Fibroblast of skin of back (primary cell): ENCODE results near the gene OSBPL10.

Source experiments
- DNase-seq: peaks from one replicate; pipeline ENCODE4 v3.0.0-alpha.2; 2013

The OSBPL10 gene

DNA sequence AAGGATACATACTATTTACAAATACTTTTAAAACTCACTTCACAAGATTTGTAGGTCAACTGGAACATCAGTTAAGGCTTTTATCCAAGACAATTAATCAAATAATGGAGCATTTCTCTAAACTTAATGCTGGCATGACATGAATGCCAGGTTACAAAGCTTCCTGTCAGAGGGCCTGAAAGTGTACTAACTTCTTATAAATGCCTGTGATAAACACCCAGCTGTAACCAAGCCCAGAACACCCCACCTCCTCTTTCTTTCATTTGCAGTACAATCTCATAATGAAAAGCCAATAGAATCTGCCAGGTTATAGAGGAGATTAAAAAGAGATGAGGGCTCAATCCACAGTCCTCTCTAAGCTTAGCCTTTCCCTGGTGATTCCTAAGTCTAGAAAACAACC is 214.4 kb downstream of the OSBPL10 start:
- DNase-seq, result no peak

DNA sequence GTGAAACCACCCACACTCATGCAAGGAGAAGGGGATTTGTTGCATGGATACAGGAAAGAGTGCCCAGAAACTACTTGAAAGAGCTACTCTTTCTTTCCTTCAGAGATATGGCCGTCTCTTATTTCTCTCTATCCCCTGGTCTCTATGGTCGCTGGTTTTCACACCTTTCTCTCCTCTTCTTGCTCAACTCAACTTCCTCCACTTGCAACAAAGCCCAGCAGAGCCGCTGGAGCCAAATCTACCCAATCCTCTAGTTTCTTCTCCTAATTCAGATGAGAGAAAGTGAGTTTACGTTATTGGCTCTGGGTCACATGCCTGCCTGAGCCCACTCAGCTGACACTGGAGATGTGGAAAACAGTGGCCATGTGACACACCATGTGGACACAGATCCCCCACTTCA is 215.2 kb downstream of the OSBPL10 start:
- no peak for DNase-seq

DNA sequence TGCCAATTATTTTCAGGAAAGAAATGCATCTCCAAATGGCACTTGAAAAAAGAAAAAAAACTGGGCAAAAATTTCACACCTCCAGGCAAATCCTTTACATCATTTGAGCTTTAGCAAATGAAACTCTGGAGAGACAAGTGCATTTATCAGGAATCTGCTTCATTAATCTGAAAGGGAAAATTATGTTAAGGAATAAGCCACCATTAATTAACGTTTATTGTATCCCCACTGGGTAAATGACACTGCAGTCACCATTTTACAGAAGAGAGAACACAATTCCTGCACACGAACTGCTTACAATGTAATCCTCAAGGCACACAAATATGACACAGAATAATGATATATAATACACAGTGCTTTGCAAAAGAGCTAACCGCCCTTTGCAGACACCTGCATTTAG is 217.3 kb downstream of the OSBPL10 start:
- DNase-seq, result no peak

DNA sequence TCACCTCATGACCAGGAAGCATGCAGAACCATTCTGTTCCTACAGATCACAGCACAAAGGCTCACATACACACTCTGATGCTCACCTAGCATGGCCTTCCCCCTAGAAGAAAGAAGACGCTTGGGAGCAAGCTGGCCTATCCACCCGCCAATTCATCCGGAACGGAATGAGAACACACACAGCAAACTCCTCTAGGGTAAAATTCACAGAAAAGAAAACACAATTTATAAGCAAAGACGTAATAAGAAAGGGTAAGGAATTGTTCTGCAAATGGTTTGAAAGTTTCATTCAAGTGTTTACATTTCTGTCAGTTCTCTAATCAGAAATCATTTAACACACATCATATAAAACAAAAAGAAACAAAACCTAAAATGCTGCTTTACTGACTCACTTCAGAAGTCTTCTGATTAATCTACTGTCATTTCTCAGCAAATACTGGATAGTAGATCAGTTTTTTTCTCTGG is 218.1 kb downstream of the OSBPL10 start:
- no peak for DNase-seq

DNA sequence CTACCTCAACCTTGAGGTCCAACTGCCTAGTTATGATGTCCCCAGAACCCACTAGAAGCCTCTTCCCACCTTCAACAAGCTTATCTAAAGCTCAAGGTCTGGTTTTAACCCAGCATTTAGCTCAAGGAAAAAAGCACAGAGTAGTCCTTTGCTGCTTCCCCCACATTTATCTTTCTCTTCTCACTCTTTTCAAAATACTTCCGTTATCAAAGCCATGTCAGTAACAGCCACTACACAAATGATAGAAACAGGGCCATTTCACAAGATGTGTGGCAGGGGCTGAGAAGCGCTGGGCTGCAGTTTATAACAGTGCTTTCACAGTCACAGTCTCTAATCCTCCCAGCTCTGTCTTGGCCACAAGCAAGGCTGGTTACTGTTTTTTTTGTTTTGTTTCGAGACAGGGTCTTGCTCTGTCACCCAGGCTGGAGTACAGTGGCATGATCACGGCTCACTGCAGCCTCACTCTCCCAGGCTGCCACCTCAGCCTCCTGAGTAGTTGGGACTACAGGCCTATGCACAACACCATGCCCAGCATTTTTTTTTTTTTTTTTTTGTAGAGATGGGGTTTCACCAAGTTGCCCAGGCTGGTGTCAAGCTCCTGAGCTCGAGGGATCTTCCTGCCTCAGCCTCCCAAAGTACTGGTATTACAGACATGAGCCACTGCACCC is 218.8 kb downstream of the OSBPL10 start:
- DNase-seq, result no peak

DNA sequence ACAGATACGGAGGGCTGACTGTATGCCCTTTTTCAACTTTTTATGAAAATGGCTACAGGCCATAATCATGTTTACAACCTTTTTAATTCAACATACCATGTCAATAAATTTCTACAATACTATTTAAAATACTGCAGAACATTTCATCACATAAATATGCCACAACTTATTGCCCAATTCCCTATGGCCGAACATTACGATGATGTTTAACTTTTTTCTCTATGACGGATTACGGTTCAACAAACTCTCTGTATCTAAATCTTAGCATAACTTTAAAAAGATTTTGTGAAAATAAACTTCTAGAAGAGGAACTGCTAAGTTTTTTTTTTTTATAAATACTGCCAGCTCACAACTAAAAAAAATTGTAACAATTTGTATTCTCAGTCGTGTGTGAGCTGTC is 220.4 kb downstream of the OSBPL10 start:
- no peak for DNase-seq

DNA sequence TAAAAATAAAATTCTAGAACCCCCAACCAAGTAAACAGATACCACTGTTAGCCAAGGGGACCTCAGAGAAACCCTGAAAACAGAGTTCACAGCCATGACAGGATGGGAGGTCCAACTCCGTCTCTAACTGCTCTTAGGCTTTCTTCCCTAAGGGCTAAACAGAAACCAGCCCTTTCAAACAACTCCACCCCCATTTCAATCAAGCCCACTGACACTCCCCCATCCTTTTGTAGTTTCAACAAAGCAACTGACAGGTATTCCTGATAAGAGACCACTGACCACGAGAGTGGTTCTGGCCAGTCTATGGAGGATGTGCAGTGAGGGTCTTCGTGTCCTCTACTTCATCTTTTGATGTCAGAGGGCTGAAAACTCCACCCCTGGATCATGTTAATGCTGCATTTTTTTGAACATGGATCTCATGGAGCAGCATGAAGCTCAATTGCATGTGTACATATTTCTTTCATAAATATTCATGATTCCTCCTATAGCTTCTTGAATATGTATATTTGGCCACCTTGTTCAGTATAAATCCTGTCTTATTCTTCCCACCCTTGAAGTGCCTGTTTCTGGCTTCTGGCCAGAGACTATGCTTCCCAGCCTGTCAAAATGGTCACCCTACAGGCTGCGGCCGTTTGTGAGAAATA is 222.6 kb downstream of the OSBPL10 start:
- DNase-seq, result no peak

DNA sequence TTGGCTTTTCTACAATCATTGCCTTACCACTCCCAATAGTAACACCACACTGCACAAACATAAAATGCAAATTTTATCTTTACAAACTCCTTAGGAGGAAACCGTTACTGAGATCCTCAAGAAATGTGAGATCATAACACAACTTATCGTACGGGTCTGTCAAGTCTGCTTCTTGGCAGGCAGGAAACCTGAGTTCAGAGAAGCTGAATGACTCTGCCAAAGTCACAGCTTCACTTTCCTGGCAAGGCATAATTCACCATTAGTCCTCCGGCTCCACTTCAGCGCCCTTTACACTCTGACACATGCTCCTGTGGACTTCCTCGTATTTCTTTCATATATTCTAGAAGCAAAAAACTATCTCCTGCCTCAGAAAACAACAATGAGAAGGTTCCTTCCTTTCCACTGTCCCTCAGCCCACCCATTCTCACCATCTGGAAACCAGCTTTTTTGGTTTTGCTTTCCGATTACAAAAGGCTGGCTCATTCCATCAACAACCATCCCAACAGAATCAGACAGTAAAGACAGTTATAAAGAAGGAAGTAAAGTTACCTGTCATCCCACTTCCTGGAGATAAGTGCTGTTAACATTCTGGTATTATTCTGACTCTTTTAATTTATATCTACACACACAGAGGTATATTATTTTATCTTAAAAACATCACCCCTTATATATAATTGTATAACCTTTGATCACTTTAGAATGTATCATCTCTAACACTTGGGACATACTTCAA is 225.0 kb downstream of the OSBPL10 start:
- DNase-seq, result no peak

DNA sequence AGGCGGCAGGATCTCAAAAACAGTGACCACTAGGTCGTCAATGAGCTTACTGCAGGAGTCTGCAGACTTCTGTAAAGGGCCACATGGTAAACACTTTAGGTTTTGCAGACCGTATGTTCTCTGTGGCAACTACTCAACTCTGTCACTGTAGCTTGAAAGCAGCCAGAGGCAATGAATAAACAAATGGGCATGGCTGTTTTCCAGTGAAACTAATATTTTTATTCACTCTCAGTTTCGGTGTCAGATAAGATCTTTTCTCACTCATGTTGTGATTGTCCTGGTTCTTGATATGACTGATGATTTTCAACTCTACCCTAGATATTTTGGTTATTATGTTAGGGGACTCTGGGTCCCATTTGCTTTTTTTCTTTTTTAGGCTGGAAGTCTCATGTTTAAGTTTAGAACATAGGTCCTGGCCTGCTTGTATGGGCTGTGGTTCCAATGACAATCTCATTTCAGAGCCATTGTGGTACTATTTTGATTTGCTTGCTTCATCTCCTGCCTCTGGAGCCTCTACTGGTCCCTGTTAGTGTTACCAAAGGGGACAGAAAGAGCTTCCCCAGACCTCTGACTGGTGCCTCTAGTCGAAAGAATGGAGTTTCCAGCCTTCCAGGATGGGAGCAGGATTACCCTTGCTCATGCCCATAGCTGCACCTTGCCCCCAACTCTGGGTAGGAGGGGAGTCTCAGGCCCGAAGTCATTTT is 226.3 kb downstream of the OSBPL10 start:
- DNase-seq, result no peak

DNA sequence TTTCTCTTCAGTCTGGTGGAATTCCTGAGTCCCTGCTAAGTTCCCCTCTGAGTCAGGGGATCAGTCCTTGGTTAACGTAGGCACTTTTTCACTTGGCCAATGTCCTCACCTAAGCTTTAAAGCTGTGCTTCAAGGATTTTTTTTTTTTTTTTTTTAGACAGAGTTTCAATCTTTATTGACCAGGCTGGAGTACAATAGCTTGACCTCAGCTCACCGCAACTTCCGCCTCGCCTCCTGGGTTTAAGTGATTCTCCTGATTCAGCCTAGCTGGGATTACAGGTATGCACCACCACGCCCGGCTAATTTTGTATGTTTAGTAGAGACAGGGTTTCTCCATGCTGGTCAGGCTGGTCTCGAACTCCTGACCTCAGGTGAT is 228.0 kb downstream of the OSBPL10 start:
- no peak for DNase-seq

DNA sequence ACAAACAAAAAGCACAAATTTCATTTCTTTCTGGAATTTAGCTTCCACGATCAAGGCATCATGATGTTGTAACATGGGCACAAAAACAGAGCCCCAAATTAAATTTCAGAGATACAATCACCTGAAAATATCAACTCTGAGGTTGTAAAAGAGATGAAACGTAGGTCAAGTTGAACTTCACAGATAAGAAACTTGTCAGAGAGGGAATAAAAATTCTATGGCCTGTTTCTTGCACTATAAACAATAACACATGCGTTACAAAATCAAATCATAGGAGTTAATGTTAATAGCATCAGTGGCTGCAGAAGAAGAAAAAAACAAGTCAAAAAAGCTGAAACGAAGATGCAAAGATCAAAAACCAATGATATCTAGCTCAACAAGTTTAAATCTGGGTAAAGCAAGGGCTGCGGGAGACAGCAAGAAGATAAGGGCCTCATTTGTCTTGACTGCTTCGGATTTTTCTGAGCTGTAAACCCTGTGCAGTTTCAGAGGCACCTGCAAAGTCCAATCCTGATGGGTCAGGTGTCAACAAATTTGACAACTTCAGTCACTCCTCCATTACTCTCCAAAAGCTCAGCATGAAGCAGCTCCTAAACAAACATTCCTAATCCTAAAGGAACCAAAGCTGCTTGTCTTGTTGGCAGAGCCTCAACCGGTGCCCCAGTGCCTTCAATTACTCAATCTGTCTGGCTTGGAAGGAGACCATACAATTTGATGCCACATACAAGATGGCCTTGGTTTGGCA is 228.6 kb downstream of the OSBPL10 start:
- no peak for DNase-seq

DNA sequence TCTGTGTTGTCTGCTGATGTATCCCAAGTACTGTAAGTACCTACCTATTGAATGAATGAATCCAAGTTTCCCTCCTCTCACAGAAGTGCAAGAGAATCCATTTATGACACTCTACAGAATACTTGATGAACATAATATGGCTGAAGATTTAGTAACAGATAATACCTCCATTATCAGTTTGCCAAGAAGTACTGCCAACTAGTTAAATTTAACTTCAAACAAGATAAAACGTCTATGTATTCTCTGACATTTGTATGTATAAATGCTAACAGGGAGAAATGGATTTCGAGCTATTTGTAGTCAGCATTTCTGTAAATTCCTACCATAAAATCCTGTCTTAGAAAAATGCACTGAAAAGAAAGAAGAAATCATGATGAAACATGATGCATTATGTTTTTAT is 230.7 kb downstream of the OSBPL10 start:
- no peak for DNase-seq

DNA sequence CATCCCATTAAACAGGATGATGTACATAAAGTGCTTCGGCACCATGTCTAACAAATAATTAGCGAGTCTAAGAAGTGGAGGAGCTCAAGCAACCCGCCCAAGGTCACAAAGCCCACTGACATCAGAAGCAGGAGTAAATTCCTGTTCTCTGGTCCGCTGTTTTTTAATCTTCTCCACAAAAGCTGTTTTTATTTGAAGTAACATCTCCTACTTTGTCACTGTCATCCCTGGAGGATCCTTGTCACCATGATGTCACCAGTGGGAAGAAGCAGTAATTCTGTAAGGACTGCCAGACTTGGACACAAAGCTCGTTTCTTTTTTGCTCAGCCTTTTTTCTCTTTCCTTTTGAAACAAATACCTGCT is 232.1 kb downstream of the OSBPL10 start:
- DNase-seq, result no peak

DNA sequence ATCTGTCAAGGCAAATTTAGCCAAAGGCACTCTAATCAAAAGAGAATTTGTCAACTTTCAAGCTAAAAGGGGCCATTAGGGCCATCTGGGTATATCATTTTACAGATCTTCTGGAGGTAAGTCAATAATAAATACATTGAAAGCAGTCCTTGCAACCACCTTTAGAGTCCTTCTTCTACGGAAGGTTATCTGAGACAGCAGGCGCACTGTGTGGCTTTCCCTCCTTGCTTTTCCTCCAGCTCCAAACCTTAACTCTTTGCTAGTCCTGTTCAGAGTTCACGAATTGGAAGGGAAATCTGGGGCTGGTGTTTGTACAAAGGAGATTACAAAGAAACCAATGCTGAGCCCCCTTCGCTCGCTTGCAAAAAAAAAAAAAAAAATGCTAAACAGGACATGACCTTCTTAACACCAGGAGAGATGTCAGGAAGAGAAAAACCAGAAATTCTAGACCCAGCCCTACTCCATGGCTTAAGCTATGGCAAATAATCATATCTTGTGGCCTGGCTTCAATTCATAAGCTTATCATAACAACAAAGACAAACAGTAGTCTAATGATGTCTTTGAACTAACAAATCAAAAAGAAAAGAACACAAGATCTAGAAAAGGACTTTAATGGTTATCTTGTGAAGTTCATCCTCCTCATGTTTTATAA is 232.7 kb downstream of the OSBPL10 start:
- DNase-seq, result no peak

DNA sequence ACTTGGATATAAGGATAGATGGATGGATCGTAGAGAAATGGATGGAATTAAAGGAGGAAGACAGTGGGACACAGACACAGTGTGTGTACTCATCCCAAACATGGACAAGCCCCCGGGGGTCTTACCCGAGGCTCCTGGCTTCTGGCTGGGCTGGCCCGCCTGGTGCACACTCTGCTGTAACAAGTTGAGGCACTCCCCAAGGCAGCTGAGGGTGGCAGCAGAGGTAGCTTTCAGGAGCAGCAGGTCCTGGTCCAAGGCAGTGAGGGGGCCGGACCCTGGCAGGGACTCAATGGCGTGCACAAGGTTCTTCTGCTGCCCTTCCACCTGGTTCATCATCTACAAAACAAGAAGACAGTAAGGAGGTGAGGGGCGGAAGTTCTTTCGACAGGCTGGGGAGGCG is 233.3 kb downstream of the OSBPL10 start:
- DNase-seq, result no peak

DNA sequence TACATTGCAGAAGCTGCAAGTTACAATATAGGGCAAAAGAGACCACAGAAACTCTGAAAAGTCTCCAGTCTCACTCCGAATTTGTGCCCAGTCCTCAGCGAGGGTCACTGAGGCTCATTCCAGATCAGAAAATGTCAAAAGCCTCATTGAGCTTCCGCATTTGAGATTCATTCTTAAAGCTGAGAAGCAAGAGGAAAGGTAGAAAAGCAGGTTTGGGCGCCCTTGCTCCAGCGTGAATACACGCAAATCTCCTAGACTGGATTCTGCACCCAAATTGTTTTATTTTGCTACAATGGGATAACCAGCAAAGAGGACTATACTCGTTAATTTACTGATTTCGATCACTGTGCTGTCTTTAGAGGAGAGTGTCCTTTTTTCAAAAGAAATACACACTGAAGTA is 236.1 kb downstream of the OSBPL10 start:
- DNase-seq, result no peak

DNA sequence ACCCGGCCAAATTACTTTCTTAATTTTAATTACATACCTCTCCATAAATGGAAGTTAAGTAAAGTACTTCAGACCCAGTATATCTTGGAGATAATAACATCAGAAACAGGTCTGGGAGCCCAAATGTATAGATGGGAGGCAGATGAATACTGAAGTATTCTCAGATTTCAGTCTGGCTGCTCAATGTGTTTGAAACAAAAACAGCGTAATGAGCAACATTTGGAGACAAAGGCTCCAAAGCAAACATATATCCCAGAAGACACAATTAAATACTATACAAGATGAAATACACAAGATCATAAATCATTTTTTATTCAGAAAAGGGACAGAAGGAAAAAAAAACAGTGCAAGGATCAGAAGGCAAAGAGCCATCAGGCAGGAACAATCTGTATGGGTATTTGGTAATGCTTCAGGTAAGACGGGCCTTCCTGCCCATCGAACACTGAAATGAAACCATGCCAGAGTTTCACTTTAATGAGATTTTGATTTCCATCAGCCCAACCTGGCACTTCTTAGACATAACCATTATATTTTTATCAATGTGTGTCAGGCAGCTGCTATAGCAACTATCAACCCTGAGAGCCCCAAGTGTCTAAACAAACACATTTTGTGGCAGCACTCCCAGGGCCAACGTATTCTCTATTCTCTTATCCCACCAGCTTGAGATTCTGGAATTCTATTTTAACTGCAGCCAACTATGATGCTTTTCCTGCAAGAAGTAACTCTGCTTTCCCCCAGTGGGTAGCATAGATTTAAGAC is 237.6 kb downstream of the OSBPL10 start:
- no peak for DNase-seq

DNA sequence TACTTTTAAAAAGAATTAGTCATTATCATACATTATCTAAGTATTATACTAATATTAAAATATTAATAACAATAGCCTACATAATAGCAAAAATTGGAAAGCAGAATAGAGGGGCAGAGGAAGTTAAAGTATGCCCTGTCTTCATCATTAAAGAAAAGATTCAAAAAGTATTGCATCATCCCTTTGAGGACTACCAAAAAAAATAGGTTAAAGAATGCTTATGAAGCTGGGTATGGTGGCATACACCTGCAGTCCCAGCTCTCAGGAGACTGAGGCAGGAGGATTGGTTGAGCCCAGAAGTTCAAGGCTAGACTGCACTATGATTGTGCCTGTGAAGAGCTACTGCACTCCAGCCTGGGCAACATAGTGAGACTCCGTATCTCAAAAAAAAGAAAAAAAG is 240.7 kb downstream of the OSBPL10 start:
- no peak for DNase-seq

DNA sequence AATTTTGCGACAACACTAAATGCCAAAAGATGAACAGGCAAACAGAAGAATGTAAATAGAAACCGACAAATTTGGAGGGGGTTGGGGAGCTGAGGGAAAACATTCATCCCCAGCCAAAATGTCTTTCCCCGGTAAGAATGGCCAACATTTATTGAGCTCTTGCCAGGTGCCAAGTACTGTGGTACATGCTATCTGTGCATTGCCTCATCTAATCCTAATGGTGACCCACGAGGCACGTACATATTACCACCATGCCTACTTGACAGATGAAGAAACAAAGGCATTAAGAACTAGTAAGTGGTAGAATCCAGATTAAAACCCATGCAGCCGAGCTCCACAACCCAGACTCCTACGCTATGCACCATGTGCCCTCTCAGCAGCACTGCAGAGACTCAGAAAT is 242.7 kb downstream of the OSBPL10 start:
- DNase-seq, result no peak

DNA sequence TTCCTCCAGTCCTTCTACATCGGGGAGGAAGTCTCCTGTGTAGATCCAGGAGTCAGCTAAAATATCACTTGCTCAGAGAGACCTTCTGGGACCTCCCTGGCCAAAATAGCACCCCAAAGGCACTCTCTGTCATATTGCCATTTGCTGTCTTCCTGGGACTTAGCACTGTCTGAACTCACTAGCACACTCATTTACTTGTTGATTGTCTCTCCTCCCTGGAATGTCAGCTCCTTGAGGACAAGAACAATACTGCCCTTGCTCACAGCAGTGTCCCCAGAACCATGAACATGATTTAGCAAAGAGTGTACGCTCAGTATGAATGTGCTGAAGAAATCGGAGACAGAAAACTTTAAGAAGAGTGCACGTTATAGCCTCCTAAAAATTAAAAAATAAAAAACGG is 245.4 kb downstream of the OSBPL10 start:
- DNase-seq, result no peak

DNA sequence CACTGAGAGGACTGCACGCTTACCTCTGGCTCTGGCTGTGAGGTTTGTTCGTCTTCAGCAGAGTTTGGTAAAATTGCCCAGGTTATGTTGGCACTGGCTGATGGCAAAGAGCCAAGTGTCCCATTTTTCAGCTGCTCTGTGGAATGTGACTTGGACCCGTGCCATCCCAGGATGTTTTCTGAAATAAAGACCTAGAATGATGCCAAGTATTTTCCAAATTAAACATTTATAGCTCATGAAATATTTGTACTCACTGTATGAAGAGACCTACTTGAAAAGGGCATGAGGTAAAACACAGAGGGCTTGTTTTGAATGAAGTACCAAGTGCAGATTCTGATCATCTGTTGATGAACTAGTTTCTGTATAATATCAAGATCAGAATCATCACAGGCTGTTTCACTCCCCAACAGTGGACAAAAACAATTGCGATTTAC is 247.8 kb downstream of the OSBPL10 start:
- DNase-seq, result peak; percentile 6
